K562 (cell line): ENCODE results near the gene LAMC1.

ENCODE experiments used
- ASH1L ChIP-seq: fragments of 450-650 bp; IDR thresholded peaks from 2 replicates; pipeline ENCODE4 v1.6.1; 2018; ENCODE audit warnings: borderline replicate concordance, mild to moderate bottlenecking, low read depth; ENCODE audit not compliant: partially characterized antibody
- SREBF2 ChIP-seq: sonication (generic); formaldehyde crosslinking; IDR thresholded peaks from 2 replicates; pipeline ENCODE4 v1.4.0; 2020; ENCODE audit warnings: mild to moderate bottlenecking, missing genetic modification reagents
- TF ChIP-seq, protein P1 (sequence below): fragments of 250-450 bp; sonication (Bioruptor Pico); IDR thresholded peaks from 2 replicates; pipeline ENCODE4 v1.8.0; 2021; ENCODE audit warnings: borderline replicate concordance, mild to moderate bottlenecking, moderate library complexity; ENCODE audit not compliant: poor library complexity, severe bottlenecking

DNA sequence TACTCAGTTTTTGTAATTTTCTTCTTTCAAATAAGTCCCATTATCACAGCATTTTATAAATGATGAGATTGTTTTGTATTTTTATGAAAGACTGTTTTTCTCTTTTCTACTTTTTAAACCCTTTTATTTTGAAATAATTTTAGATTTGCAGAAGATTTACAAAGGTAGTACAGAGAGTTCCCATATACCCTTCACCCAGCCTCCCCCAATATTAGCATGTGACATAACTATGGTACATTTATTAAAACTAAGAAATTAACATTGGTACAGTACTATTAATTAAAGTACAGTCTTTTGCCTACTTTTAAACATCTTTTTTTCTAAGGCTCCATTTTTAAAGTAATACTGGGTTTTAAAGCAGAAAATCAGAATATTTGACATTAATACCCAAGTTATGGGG, 127.2 kb downstream of the LAMC1 start:
- TF ChIP-seq ASH1L = no peak
- no peak for TF ChIP-seq SREBF2
- TF ChIP-seq, protein P1, sequence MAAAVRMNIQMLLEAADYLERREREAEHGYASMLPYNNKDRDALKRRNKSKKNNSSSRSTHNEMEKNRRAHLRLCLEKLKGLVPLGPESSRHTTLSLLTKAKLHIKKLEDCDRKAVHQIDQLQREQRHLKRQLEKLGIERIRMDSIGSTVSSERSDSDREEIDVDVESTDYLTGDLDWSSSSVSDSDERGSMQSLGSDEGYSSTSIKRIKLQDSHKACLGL (CRISPR knock-in tag) = no peak
